Measurements from ENCODE around the gene CISD1. TPM values are rescaled to one million over a fixed set of nuclear protein-coding genes. Genes with fewer than 3 reads are reported as not detected.

CISD1 gene
- total RNA-seq, 1 experiment from 2014 or later = 46.6 TPM

DNA sequence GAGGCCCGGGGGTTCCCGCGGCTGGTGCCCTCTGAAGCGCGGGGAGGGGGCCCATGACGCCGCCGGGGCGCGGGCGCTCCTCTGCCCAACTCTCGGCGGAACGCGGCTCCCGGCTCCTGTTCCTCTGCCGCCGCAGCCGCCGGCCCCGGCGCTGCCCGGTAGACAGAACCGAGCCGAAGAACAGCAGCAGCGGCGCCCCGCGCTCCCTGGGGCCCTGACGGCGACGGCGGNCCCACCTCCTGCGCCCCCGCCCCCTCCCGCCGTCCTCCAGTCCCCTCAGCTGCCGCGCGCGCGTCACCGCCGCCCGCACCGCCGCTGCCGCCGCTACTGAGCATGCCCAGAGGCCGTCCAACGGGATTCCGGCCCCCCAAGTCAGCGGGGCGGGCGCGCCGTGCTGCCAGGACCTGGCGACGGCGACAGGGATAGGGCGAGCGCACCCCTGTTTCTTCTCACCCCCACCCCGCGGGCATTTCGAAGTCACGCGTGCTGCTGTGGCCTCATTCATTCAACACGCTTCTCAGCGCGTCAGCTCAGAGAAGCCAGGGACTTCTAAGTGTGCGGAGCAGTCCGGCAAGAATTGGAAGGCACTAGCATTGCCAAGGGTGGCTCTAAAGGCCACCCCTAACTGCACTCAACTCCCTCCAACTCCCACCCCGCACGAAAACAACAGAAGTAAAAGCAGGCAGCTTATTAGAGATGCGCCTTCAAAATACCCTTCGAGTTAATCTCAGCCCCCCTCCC lies 1.1 kb upstream of the CISD1 start, which contains the start of gene IPMK (continued):
- no peak for TF ChIP-seq ZNF425 (CRISPR knock-in tag; conservative IDR thresholded peaks at IDR 0.05)
- 0 out of 2 replicates have a peak, but pooled peaks have one; percentile 35 for TF ChIP-seq E2F4 (CRISPR knock-in tag; IDR thresholded peaks at IDR 0.05; ENCODE audit: borderline replicate concordance, low read depth)
- TF ChIP-seq, protein P1, sequence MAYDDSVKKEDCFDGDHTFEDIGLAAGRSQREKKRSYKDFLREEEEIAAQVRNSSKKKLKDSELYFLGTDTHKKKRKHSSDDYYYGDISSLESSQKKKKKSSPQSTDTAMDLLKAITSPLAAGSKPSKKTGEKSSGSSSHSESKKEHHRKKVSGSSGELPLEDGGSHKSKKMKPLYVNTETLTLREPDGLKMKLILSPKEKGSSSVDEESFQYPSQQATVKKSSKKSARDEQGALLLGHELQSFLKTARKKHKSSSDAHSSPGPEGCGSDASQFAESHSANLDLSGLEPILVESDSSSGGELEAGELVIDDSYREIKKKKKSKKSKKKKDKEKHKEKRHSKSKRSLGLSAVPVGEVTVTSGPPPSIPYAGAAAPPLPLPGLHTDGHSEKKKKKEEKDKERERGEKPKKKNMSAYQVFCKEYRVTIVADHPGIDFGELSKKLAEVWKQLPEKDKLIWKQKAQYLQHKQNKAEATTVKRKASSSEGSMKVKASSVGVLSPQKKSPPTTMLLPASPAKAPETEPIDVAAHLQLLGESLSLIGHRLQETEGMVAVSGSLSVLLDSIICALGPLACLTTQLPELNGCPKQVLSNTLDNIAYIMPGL (CRISPR knock-in tag; IDR thresholded peaks at IDR 0.05) = peak; percentile 66; the same call in 1 of the 2 replicates
- no peak; the same call in 1 of the 2 replicates for TF ChIP-seq ZBTB21 (CRISPR knock-in tag; IDR thresholded peaks at IDR 0.05; ENCODE audit: borderline replicate concordance)
- TF ChIP-seq ATF1 (CRISPR knock-in tag; IDR thresholded peaks at IDR 0.05) = no peak
- no peak for TF ChIP-seq MXD4 (CRISPR knock-in tag; IDR thresholded peaks at IDR 0.05; ENCODE audit: borderline replicate concordance)
- no peak for TF ChIP-seq SMAD3 (CRISPR knock-in tag; IDR thresholded peaks at IDR 0.05; ENCODE audit: borderline replicate concordance)
- TF ChIP-seq ZNF317 (CRISPR knock-in tag; IDR thresholded peaks at IDR 0.05; ENCODE audit: borderline replicate concordance, low read depth) = no peak; the same call in 1 of the 2 replicates
- 0 out of 2 replicates have a peak, but pooled peaks have one; percentile 44 for TF ChIP-seq IRF1 (CRISPR knock-in tag; IDR thresholded peaks at IDR 0.05)
- TF ChIP-seq, protein P2, sequence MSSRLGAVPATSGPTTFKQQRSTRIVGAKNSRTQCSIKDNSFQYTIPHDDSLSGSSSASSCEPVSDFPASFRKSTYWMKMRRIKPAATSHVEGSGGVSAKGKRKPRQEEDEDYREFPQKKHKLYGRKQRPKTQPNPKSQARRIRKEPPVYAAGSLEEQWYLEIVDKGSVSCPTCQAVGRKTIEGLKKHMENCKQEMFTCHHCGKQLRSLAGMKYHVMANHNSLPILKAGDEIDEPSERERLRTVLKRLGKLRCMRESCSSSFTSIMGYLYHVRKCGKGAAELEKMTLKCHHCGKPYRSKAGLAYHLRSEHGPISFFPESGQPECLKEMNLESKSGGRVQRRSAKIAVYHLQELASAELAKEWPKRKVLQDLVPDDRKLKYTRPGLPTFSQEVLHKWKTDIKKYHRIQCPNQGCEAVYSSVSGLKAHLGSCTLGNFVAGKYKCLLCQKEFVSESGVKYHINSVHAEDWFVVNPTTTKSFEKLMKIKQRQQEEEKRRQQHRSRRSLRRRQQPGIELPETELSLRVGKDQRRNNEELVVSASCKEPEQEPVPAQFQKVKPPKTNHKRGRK (CRISPR knock-in tag; IDR thresholded peaks at IDR 0.05; ENCODE audit: borderline replicate concordance) = no peak
- TF ChIP-seq IRF2 (CRISPR knock-in tag; IDR thresholded peaks at IDR 0.05; ENCODE audit: borderline replicate concordance, low read depth) = no peak
- TF ChIP-seq FOXP1 (CRISPR knock-in tag; IDR thresholded peaks at IDR 0.05; ENCODE audit: borderline replicate concordance) = peak; percentile 69; the same call in 1 of the 2 replicates
- no peak for TF ChIP-seq ATF2 (CRISPR knock-in tag; IDR thresholded peaks at IDR 0.05; ENCODE audit: borderline replicate concordance, low read depth)

GRCh38 chr10:58268454-58268945 lies 462 bp upstream of the CISD1 start:
- no peaks in the 10 kb centered on the region; the same call in 1 of the 2 replicates for H3K9me3 Mint-ChIP-seq
- H3K36me3 Mint-ChIP-seq = peaks cover 5% of the 10 kb centered on the region; the same call in 1 of the 2 replicates
- peaks cover 49% of the 10 kb centered on the region for H3K4me1 Mint-ChIP-seq
- no peaks in the 10 kb centered on the region for H3K27me3 Mint-ChIP-seq (ENCODE audit: low read depth)
- ATAC-seq (peak; percentile 1), DNase-seq (ENCODE audit: low spot score) (no peak)
- ChIA-PET CTCF (interaction anchor here (0.8 to 2.0 kb wide), 7 partner anchors 12 to 116 kb away, joined by 3 to 8 read pairs (median 4); partner anchors contain the start of gene UBE2D1), POLR2A (interaction anchor here (0.6 to 1.4 kb wide), 2 partner anchors 22 to 120 kb away, joined by 5 read pairs; no protein-coding TSS in a partner anchor)
- TF ChIP-seq RORB (CRISPR knock-in tag; IDR thresholded peaks at IDR 0.05) = no peak
- TF ChIP-seq USF2 (CRISPR knock-in tag; IDR thresholded peaks at IDR 0.05) = no peak
- no peak for TF ChIP-seq ZNF416 (CRISPR knock-in tag; IDR thresholded peaks at IDR 0.05)
- TF ChIP-seq ZNF671 (CRISPR knock-in tag; IDR thresholded peaks at IDR 0.05) = no peak
- peak overlapping the region; percentile 96 for H3K27ac Mint-ChIP-seq
- H3K4me3 Mint-ChIP-seq = peak overlapping the region; percentile 92

All from WTC11 (cell line).